Heart left ventricle (tissue), 16 donors: ENCODE results near the gene KRTAP24-1. TPM values are rescaled to one million over a fixed set of nuclear protein-coding genes. Genes with fewer than 3 reads are reported as not detected.

Source experiments
- ATAC-seq, 4 donors: fragments of 200-7000 bp; cut with Tn5 transposase; one replicate each; pipeline ENCODE4 v1.9.1; 2020 to 2022; ENCODE audit warnings: moderate library complexity in 4 of 4, mild to moderate bottlenecking in 3 of 4, moderate number of reproducible peaks in 1 of 4
- DNase-seq, 5 donors: peaks; one replicate each; pipeline ENCODE4 v3.0.0-alpha.2; 2020
- H3K27ac ChIP-seq, 12 donors: fragments of 200-600 bp; sonication (generic) in 4 of 12; one replicate each; pipeline versions ENCODE4 v1.5.0 to v1.8.0; 2016 to 2022; ENCODE audit warnings: mild to moderate bottlenecking in 2 of 12
- H3K27me3 ChIP-seq, 9 donors: fragments of 200-600 bp; sonication (generic) in 2 of 9; one replicate each; pipeline versions ENCODE4 v1.5.1 to v1.8.0; 2016 to 2022; ENCODE audit warnings: mild to moderate bottlenecking in 3 of 9
- H3K36me3 ChIP-seq, 9 donors: fragments of 200-600 bp; sonication (generic) in 2 of 9; one replicate each; pipeline versions ENCODE4 v1.5.0 to v1.8.0; 2018 to 2022; ENCODE audit warnings: mild to moderate bottlenecking in 2 of 9
- H3K4me1 ChIP-seq, 12 donors: fragments of 200-600 bp; sonication (generic) in 4 of 12; one replicate each; pipeline versions ENCODE4 v1.5.0 to v1.8.0; 2016 to 2022; ENCODE audit warnings: mild to moderate bottlenecking in 3 of 12
- H3K4me3 ChIP-seq, 12 donors: fragments of 200-600 bp; sonication (generic) in 4 of 12; one replicate each; pipeline versions ENCODE4 v1.5.0 to v1.8.0; 2017 to 2022; ENCODE audit warnings: mild to moderate bottlenecking in 9 of 12, moderate library complexity in 4 of 12
- H3K9me3 ChIP-seq, 12 donors: fragments of 200-600 bp; sonication (generic) in 4 of 12; one replicate each; pipeline versions ENCODE4 v1.5.0 to v1.8.0; 2016 to 2022; ENCODE audit warnings: mild to moderate bottlenecking in 1 of 12
- POLR2A ChIP-seq, 2 donors: fragments of 450-650 bp; IDR thresholded peaks; one replicate each; pipeline ENCODE4 v1.6.1; 2017; ENCODE audit warnings: antibody characterized with exemption in 2 of 2, mild to moderate bottlenecking in 2 of 2, moderate library complexity in 2 of 2
- WGBS, 4 donors: extraction: QIAGEN DNeasy Blood & Tissue Kit in 2 of 4; methylation state at CpG; one replicate each; pipeline versions ENCODE4 v1.1.5 to v1.1.7; 2013 to 2018; 5-methylcytosine and 5-hydroxymethylcytosine counted together
- intact Hi-C, 10 donors: fragments of 100-400 bp; cut with DNase I; formaldehyde crosslinking; loops; one replicate each; pipeline versions ENCODE4 v1.11.1 to v1.14.2; 2022
- polyA plus RNA-seq, 2 donors: library from polyadenylated mRNA; stranded (reverse); fragments of 200-250 nt; gene quantifications; one replicate each; pipeline ENCODE4 v1.2.3, GENCODE V29; 2013
- total RNA-seq, 9 donors: library from RNA; depleted of rRNA in 2 of 9; stranded (reverse); fragments of >200 nt in 2 of 9; fragmentation: NEBNext Ultra II Directional in 3 of 9; extraction: Animal tissue kit (Norgen Biotek cat#: 25700) in 3 of 9; gene quantifications; one replicate each; pipeline versions ENCODE4 v1.1.0 to v1.2.4, GENCODE V29; 2016 to 2023
- TF ChIP-seq, protein P1 (sequence below), 12 donors: fragments of 200-600 bp; sonication (generic) in 4 of 12; IDR thresholded peaks; one replicate each; pipeline versions ENCODE4 v1.5.0 to v1.8.0; 2018 to 2022; ENCODE audit warnings: antibody characterized with exemption in 12 of 12, mild to moderate bottlenecking in 5 of 12
- donor health status: ischemic (EF 13 %, LVEDD 7.1; RV severe dilation, severe dysfunction).
- donor health status: healthy with polysubstance abuse.
- donor health status: DM: no; HTN: yes; CAD: no.
- donor health status: DM: no; HTN: no; CAD: no.
- donor health status: ischemic (EF 25% LVEDD 6.9; RV normal size, moderate dysfunction).
- donor health status: ischemic (EF 25% LVEDD 5.7; RV mildly dilated, moderate dysfunction).
- donor health status: healthy.
- donor health status: DM: yes; HTN: yes; CAD: no.
- donor health status: ischemic (EF 35%, LVEDD 5.7; RV mildly dilated, moderate dysfunction).
- donor health status: nonischemic (EF 11% LVEDD 7.7; RV severe dilation, severe dysfunction).
- donor health status: DM: yes; HTN: yes; CAD: no.
- donor health status: PGD.
- donor health status: ischemic (EF 29% LVEDD 5.4; RV normal size, mild dysfunction).
- donor health status: nonischemic (EF 23%, LVEDD 6.1; RV moderate dilation, normal function).

KRTAP24-1 gene
- total and polyA plus RNA-seq, 11 donors: not detected

GRCh38 chr21:30249936-30250335 lies 32.8 kb downstream of the KRTAP24-1 start:
- H3K4me3 ChIP-seq: no peak overlapping the region
- WGBS, 4 donors: 49 to 89% (median 63%) methylated on average over 3 of the region's 3 CpGs
- H3K9me3 ChIP-seq: peaks cover 0 to 7% (median 0%) of the 10 kb centered on the region in 12 donors
- no peaks in the 10 kb centered on the region for H3K27me3 ChIP-seq
- H3K27ac ChIP-seq: no peak overlapping the region
- H3K36me3 ChIP-seq: no peaks in the 10 kb centered on the region
- H3K4me1 ChIP-seq: no peaks in the 10 kb centered on the region
- TF ChIP-seq, protein P1, sequence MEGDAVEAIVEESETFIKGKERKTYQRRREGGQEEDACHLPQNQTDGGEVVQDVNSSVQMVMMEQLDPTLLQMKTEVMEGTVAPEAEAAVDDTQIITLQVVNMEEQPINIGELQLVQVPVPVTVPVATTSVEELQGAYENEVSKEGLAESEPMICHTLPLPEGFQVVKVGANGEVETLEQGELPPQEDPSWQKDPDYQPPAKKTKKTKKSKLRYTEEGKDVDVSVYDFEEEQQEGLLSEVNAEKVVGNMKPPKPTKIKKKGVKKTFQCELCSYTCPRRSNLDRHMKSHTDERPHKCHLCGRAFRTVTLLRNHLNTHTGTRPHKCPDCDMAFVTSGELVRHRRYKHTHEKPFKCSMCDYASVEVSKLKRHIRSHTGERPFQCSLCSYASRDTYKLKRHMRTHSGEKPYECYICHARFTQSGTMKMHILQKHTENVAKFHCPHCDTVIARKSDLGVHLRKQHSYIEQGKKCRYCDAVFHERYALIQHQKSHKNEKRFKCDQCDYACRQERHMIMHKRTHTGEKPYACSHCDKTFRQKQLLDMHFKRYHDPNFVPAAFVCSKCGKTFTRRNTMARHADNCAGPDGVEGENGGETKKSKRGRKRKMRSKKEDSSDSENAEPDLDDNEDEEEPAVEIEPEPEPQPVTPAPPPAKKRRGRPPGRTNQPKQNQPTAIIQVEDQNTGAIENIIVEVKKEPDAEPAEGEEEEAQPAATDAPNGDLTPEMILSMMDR (IDR thresholded peaks at IDR 0.05): no peak
- no peak for TF ChIP-seq POLR2A (IDR thresholded peaks at IDR 0.05)
- DNase-seq (no peak), ATAC-seq (no peak)
- intact Hi-C loops: loop anchor here in 3 of 10 donors (10.0 kb wide), 2 partner anchors 175 to 205 kb away; no protein-coding TSS in a partner anchor

DNA sequence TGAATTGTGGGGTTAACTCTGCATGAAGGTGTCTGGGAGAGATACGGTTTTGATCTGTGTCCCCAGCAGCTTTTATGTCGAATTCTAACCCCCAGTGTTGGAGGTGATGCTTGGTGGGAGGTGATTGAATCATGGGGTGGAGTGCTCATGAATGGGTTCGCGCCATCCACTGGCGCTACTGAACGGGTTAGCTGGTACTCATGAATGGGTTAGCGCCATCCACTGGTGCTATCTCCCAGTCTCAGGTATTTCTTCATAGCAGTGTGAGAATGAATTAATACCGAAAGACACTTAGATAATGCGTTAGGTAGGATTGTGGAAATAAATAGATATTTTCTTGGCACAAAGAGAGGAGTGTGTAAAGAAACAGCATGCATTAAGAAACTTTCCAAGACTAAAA lies 33.9 kb downstream of the KRTAP24-1 start:
- intact Hi-C loops: no loop called here
- TF ChIP-seq, protein P1 (IDR thresholded peaks at IDR 0.05): no peak
- no peak for TF ChIP-seq POLR2A (IDR thresholded peaks at IDR 0.05)
- DNase-seq: no peak
- WGBS, 4 donors: 72 to 82% (median 78%) methylated on average over 9 of the region's 9 CpGs
- no peak overlapping the region for H3K27ac ChIP-seq
- no peak for ATAC-seq
- H3K4me1 ChIP-seq: no peaks in the 10 kb centered on the region
- no peaks in the 10 kb centered on the region for H3K27me3 ChIP-seq
- H3K9me3 ChIP-seq: peaks cover 0 to 7% (median 0%) of the 10 kb centered on the region in 12 donors
- no peaks in the 10 kb centered on the region for H3K36me3 ChIP-seq
- H3K4me3 ChIP-seq: no peak overlapping the region

DNA sequence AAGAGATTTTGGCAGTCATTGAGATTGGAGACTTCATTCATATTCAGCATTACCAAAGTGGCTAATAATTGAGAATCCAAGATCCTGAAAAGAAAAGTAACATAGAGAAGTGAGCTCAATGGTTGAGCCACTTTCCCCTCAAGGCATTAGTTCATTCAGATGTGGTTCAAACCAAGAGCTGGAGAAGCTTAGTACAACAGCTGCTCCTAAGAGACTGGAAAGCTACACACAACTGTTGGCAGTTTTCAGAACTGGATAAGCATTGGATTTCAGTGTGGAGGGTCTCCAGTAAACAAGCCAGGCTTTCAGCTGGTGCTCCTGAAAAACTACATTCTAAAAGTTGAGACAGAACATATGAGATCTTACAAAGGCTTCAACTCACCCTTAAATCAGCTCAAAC lies 37.7 kb downstream of the KRTAP24-1 start:
- H3K4me3 ChIP-seq: no peak overlapping the region
- H3K36me3 ChIP-seq: no peaks in the 10 kb centered on the region
- no peaks in the 10 kb centered on the region for H3K4me1 ChIP-seq
- no peak for DNase-seq
- no peak for ATAC-seq
- H3K9me3 ChIP-seq: no peaks in the 10 kb centered on the region
- no peak overlapping the region for H3K27ac ChIP-seq
- TF ChIP-seq POLR2A (IDR thresholded peaks at IDR 0.05): no peak
- TF ChIP-seq, protein P1 (IDR thresholded peaks at IDR 0.05): no peak
- H3K27me3 ChIP-seq: no peaks in the 10 kb centered on the region
- intact Hi-C loops: no loop called here

DNA sequence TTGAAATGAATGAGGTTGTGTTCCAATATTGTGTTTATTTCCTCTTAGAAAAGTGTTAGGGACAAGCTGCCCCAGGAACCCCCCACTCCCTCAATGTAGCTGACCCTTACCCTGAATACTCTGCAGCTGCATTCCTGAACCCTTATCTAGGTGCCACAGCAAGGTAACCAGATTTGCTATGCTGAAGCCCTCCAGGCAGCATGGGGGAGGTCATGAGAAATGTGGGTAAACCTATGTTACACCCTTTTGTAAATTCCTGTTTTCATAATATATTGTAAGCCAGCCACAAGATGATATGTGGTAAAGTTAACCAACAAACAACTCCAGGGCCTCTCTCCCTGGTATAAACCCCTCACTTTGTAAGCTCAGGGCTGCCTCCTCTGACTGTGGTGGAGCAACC lies 39.1 kb downstream of the KRTAP24-1 start:
- ATAC-seq (no peak), DNase-seq (no peak)
- no peaks in the 10 kb centered on the region for H3K36me3 ChIP-seq
- H3K4me3 ChIP-seq: no peak overlapping the region
- intact Hi-C loops: no loop called here
- no peaks in the 10 kb centered on the region for H3K27me3 ChIP-seq
- H3K9me3 ChIP-seq: no peaks in the 10 kb centered on the region
- no peak overlapping the region for H3K27ac ChIP-seq
- H3K4me1 ChIP-seq: no peaks in the 10 kb centered on the region
- TF ChIP-seq, protein P1 (IDR thresholded peaks at IDR 0.05): no peak
- no peak for TF ChIP-seq POLR2A (IDR thresholded peaks at IDR 0.05)
